Neural cell (in vitro differentiated cells): ENCODE results near the gene CCDC81. TPM values are rescaled to one million over a fixed set of nuclear protein-coding genes. Genes with fewer than 3 reads are reported as not detected.
A peak's percentile ranks its signal among the peaks of the same experiment; 100 is the strongest.

Experiments
- H2AFZ ChIP-seq: fragments of 200-600, 300-800 bp; sonication (generic), shearing (Covaris generic); 2 replicates; pipeline ENCODE4 v1.6.0; 2014; ENCODE audit warnings: low read depth, mild to moderate bottlenecking, antibody characterized with exemption, low read length, moderate library complexity
- H3F3A ChIP-seq: fragments of 200-600 bp; shearing (Covaris generic); 2 replicates; pipeline ENCODE4 v1.6.1; 2016; ENCODE audit warnings: mild to moderate bottlenecking, moderate library complexity, mixed read lengths, antibody characterized with exemption, low read length; ENCODE audit not compliant: insufficient read depth, poor library complexity, severe bottlenecking
- H3K27ac ChIP-seq: fragments of 200-600, 300-800 bp; sonication (generic), shearing (Covaris generic); 2 replicates; pipeline ENCODE4 v1.5.1; 2014; ENCODE audit warnings: mild to moderate bottlenecking, low read length, moderate library complexity
- H3K27me3 ChIP-seq: fragments of 300-800, 200-600 bp; sonication (generic), shearing (Covaris generic); 2 replicates; pipeline ENCODE4 v1.6.0; 2014; ENCODE audit warnings: mild to moderate bottlenecking, low read depth, low read length, moderate library complexity; ENCODE audit not compliant: insufficient read depth
- H3K36me3 ChIP-seq: fragments of 300-800, 200-600 bp; sonication (generic), shearing (Covaris generic); 2 replicates; pipeline ENCODE4 v1.5.1; 2014; ENCODE audit warnings: mild to moderate bottlenecking, antibody characterized with exemption, low read length, moderate library complexity; ENCODE audit not compliant: insufficient read depth
- H3K4me2 ChIP-seq: fragments of 300-800, 200-600 bp; sonication (generic), shearing (Covaris generic); 2 replicates; pipeline ENCODE4 v1.6.0; 2014; ENCODE audit warnings: mild to moderate bottlenecking, low read length
- H3K4me3 ChIP-seq: fragments of 300-800, 200-600 bp; sonication (generic), shearing (Covaris generic); 2 replicates; pipeline ENCODE4 v1.5.1; 2014; ENCODE audit warnings: mild to moderate bottlenecking, low read length, moderate library complexity
- H3K79me2 ChIP-seq: fragments of 200-600 bp; shearing (Covaris generic); replicated peaks from 2 replicates; pipeline ENCODE4 v1.6.0; 2014; ENCODE audit warnings: mild to moderate bottlenecking, low read length, moderate library complexity; ENCODE audit not compliant: insufficient read depth
- H3K9ac ChIP-seq: fragments of 300-800, 200-600 bp; sonication (generic), shearing (Covaris generic); 2 replicates; pipeline ENCODE4 v1.6.1; 2016; ENCODE audit warnings: mild to moderate bottlenecking, low read length, mixed read lengths
- H3K9me2 ChIP-seq: fragments of 200-600 bp; shearing (Covaris generic); 2 replicates; pipeline ENCODE4 v1.6.1; 2016; ENCODE audit warnings: mild to moderate bottlenecking, low read length, mixed read lengths; ENCODE audit not compliant: insufficient read depth
- H3K9me3 ChIP-seq: fragments of 200-600, 300-800 bp; sonication (generic), shearing (Covaris generic); 2 replicates; pipeline ENCODE4 v1.6.1; 2016; ENCODE audit warnings: mild to moderate bottlenecking, mixed run types, low read length, moderate library complexity, mixed read lengths
- H4K20me1 ChIP-seq: fragments of 200-600 bp; shearing (Covaris generic); 2 replicates; pipeline ENCODE4 v1.6.1; 2016; ENCODE audit warnings: mild to moderate bottlenecking, mixed run types; ENCODE audit not compliant: insufficient read depth
- EP300 ChIP-seq: fragments of 450-650 bp; conservative IDR thresholded peaks from 2 replicates; pipeline ENCODE4 v1.6.1; 2014; ENCODE audit warnings: antibody characterized with exemption, mild to moderate bottlenecking, moderate library complexity; ENCODE audit not compliant: poor library complexity, severe bottlenecking
- EZH2 ChIP-seq: fragments of 200-600, 300-800 bp; shearing (Covaris generic), sonication (generic); IDR thresholded peaks from 2 replicates; pipeline ENCODE4 v1.6.1; 2014; ENCODE audit warnings: antibody characterized with exemption, low read length, borderline replicate concordance, mild to moderate bottlenecking; ENCODE audit not compliant: insufficient read depth, poor library complexity, severe bottlenecking
- MXI1 ChIP-seq: fragments of 450-650 bp; conservative IDR thresholded peaks from 2 replicates; pipeline ENCODE4 v1.6.1; 2014; ENCODE audit warnings: antibody characterized with exemption, mild to moderate bottlenecking; ENCODE audit not compliant: poor library complexity, severe bottlenecking
- POLR2AphosphoS5 ChIP-seq: IDR thresholded peaks from 2 replicates; pipeline ENCODE4 v1.6.1; 2012
- RAD21 ChIP-seq: fragments of 450-650 bp; conservative IDR thresholded peaks from 2 replicates; pipeline ENCODE4 v1.6.1; 2014; ENCODE audit warnings: antibody characterized with exemption, mild to moderate bottlenecking, moderate library complexity
- SMC3 ChIP-seq: fragments of 450-650 bp; conservative IDR thresholded peaks from 2 replicates; pipeline ENCODE4 v1.6.1; 2014; ENCODE audit warnings: antibody characterized with exemption, mild to moderate bottlenecking, moderate library complexity; ENCODE audit not compliant: poor library complexity
- TAF1 ChIP-seq: IDR thresholded peaks from 2 replicates; pipeline ENCODE4 v1.6.1; 2012; ENCODE audit warnings: low read depth
- polyA plus RNA-seq: library from polyadenylated mRNA; depleted of rRNA; stranded (reverse); fragments of >200 nt; gene quantifications from 2 replicates; pipeline ENCODE4 v1.2.3, GENCODE V29; 2014
- TF ChIP-seq, protein P1 (sequence below): fragments of 450-650 bp; IDR thresholded peaks from 2 replicates; pipeline ENCODE4 v1.5.1; 2014; ENCODE audit warnings: antibody characterized with exemption, mild to moderate bottlenecking, moderate library complexity; ENCODE audit not compliant: poor library complexity, severe bottlenecking
- TF ChIP-seq, protein P2 (sequence below): IDR thresholded peaks from 2 replicates; pipeline ENCODE4 v1.6.1; 2012; ENCODE audit warnings: borderline replicate concordance

Gene CCDC81
- polyA plus RNA-seq, 1 donor from 2014 or later: 2.5 TPM

DNA sequence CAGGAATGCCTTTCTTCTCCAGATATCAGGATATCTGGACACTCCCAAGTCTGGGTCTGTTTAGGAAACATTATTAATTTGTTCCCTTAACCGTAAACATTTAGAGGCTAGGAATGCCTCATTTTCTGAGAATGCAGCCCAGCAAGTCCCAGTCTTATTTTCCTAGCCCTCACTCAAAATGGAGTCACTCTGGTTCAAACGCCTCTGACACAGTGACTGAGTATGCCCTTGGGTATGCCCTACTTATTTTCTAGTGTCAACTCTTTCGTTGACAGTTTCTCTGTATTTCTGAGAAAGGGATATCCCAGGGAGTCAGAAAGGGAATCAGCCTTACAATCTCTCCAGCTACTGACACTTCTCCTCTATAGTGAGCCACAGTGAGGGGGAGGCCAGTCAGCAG, 16.0 kb upstream of the CCDC81 start:
- Histone ChIP-seq H3K9ac (no peak overlapping the region), H3K9me2 (no peaks in the 10 kb centered on the region), H3K9me3 (no peaks in the 10 kb centered on the region)

DNA sequence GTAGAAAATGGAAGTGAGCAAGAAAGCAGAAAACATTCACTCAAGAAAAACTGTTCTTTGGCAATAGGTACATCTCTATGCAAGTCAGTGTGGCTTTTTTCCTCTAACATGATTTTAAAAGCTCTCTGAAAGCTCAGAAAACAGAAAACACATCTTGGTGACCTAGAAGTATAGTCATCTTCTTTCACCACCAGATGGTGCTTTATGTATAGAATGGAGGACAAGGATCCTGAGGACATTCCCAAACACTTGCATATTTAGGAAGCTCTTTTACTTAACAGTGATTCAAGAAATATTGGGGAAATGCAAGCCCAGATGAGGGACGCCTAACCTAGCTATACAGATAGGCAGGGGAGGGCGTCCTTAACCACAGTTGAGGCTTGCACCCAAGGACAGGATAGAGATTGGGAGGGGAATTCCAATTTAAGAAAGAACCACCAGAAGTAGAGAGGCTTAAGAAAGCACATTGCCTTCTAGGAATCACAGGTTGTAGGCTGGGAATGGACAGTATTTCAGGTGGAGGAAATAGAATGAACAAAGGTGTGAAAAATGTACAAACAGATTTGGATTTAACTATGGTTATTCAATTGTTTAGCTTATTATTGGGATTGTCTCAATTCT, 13.8 kb upstream of the CCDC81 start:
- Histone ChIP-seq H3K27ac (no peak overlapping the region), H3K9ac (no peak overlapping the region), H3K36me3 (no peaks in the 10 kb centered on the region), H3K9me2 (no peaks in the 10 kb centered on the region), H3F3A (no peaks in the 10 kb centered on the region), H3K79me2 (no peaks in the 10 kb centered on the region), H3K4me2 (no peak overlapping the region), H3K27me3 (no peaks in the 10 kb centered on the region), H3K4me3 (no peak overlapping the region), H2AFZ (no peak overlapping the region), H3K9me3 (no peaks in the 10 kb centered on the region), H4K20me1 (no peaks in the 10 kb centered on the region)
- no peak for TF ChIP-seq MXI1
- TF ChIP-seq, protein P1, sequence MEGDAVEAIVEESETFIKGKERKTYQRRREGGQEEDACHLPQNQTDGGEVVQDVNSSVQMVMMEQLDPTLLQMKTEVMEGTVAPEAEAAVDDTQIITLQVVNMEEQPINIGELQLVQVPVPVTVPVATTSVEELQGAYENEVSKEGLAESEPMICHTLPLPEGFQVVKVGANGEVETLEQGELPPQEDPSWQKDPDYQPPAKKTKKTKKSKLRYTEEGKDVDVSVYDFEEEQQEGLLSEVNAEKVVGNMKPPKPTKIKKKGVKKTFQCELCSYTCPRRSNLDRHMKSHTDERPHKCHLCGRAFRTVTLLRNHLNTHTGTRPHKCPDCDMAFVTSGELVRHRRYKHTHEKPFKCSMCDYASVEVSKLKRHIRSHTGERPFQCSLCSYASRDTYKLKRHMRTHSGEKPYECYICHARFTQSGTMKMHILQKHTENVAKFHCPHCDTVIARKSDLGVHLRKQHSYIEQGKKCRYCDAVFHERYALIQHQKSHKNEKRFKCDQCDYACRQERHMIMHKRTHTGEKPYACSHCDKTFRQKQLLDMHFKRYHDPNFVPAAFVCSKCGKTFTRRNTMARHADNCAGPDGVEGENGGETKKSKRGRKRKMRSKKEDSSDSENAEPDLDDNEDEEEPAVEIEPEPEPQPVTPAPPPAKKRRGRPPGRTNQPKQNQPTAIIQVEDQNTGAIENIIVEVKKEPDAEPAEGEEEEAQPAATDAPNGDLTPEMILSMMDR: no peak
- TF ChIP-seq EZH2: no peak
- TF ChIP-seq, protein P2, sequence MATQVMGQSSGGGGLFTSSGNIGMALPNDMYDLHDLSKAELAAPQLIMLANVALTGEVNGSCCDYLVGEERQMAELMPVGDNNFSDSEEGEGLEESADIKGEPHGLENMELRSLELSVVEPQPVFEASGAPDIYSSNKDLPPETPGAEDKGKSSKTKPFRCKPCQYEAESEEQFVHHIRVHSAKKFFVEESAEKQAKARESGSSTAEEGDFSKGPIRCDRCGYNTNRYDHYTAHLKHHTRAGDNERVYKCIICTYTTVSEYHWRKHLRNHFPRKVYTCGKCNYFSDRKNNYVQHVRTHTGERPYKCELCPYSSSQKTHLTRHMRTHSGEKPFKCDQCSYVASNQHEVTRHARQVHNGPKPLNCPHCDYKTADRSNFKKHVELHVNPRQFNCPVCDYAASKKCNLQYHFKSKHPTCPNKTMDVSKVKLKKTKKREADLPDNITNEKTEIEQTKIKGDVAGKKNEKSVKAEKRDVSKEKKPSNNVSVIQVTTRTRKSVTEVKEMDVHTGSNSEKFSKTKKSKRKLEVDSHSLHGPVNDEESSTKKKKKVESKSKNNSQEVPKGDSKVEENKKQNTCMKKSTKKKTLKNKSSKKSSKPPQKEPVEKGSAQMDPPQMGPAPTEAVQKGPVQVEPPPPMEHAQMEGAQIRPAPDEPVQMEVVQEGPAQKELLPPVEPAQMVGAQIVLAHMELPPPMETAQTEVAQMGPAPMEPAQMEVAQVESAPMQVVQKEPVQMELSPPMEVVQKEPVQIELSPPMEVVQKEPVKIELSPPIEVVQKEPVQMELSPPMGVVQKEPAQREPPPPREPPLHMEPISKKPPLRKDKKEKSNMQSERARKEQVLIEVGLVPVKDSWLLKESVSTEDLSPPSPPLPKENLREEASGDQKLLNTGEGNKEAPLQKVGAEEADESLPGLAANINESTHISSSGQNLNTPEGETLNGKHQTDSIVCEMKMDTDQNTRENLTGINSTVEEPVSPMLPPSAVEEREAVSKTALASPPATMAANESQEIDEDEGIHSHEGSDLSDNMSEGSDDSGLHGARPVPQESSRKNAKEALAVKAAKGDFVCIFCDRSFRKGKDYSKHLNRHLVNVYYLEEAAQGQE: no peak
- no peak for TF ChIP-seq EP300
- no peak for TF ChIP-seq SMC3
- no peak for TF ChIP-seq TAF1
- no peak for TF ChIP-seq RAD21

More for the DNA sequence above, 16.0 kb upstream of the CCDC81 start:
- no peaks in the 10 kb centered on the region for H3K27me3 ChIP-seq
- H3K79me2 ChIP-seq: no peaks in the 10 kb centered on the region
- H4K20me1 ChIP-seq: no peaks in the 10 kb centered on the region
- H3K4me3 ChIP-seq: no peak overlapping the region
- TF ChIP-seq EP300 (peak; percentile 40), SMC3 (no peak)
- H3K4me2 ChIP-seq: no peak overlapping the region
- no peak overlapping the region for H2AFZ ChIP-seq
- no peaks in the 10 kb centered on the region for H3F3A ChIP-seq
- H3K27ac ChIP-seq: no peak overlapping the region
- no peaks in the 10 kb centered on the region for H3K36me3 ChIP-seq

DNA sequence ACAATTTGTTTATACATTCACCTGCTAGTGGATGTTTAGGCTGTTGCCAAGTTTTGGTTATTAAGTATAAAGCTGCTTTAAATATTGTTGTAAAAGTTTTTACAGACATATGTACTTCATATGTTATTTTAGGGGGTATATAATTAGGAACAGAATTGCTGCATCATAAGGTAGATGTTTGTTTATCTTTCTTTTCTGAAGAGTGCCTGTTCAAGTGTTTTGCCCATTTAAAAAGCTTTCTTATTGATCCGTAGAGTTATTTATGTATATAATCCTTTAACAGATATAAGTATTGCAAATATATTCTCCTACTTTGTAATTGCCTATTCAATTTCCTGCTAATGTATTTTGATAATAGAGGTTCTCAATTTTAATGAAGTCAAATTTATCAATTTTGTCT, 11.3 kb upstream of the CCDC81 start:
- H3K9me3 ChIP-seq: no peaks in the 10 kb centered on the region
- H3F3A ChIP-seq: no peaks in the 10 kb centered on the region
- no peak overlapping the region for H3K4me2 ChIP-seq
- H3K27me3 ChIP-seq: no peaks in the 10 kb centered on the region
- no peak overlapping the region for H3K4me3 ChIP-seq
- TF ChIP-seq EZH2 (no peak), SMC3 (no peak), EP300 (no peak), MXI1 (no peak), POLR2AphosphoS5 (no peak), RAD21 (no peak), TAF1 (no peak)
- TF ChIP-seq, protein P2: no peak
- TF ChIP-seq, protein P1: no peak
- no peaks in the 10 kb centered on the region for H3K36me3 ChIP-seq
- no peak overlapping the region for H3K9ac ChIP-seq
- H3K79me2 ChIP-seq: no peaks in the 10 kb centered on the region
- H3K27ac ChIP-seq: no peak overlapping the region
- no peak overlapping the region for H2AFZ ChIP-seq
- no peaks in the 10 kb centered on the region for H4K20me1 ChIP-seq
- no peaks in the 10 kb centered on the region for H3K9me2 ChIP-seq
